Neutrophil (primary cell): ENCODE results near the gene UST.

ENCODE experiments used
- H3K27ac ChIP-seq: fragments of 200-600 bp; sonication (generic); 2 replicates; pipeline ENCODE4 v1.5.1; 2016; ENCODE audit warnings: mild to moderate bottlenecking, moderate library complexity
- H3K27me3 ChIP-seq: fragments of 200-600 bp; sonication (generic); 2 replicates; pipeline ENCODE4 v1.6.0; 2016; ENCODE audit warnings: mild to moderate bottlenecking
- H3K36me3 ChIP-seq: fragments of 200-600 bp; sonication (generic); 2 replicates; pipeline ENCODE4 v1.5.1; 2017
- H3K4me1 ChIP-seq, 2 experiments: fragments of 200-600 bp in 1 of 2; sonication (generic) in 1 of 2; 1 replicate in 1 of 2; 2 replicates in 1 of 2; pipeline versions ENCODE4 v1.5.1 to v1.6.1; 2013 to 2016; ENCODE audit warnings: low read depth in 1 of 2, low read length in 1 of 2, mild to moderate bottlenecking in 1 of 2, moderate library complexity in 1 of 2; ENCODE audit not compliant: control insufficient read depth in 1 of 2, insufficient read depth in 1 of 2
- H3K4me3 ChIP-seq, 2 experiments: fragments of 200-600 bp in 1 of 2; sonication (generic) in 1 of 2; 1 replicate in 1 of 2; 2 replicates in 1 of 2; pipeline ENCODE4 v1.5.1; 2013 to 2016; ENCODE audit warnings: low read depth in 1 of 2, low read length in 1 of 2, mild to moderate bottlenecking in 1 of 2, moderate library complexity in 1 of 2
- H3K9me3 ChIP-seq: fragments of 200-600 bp; sonication (generic); 2 replicates; pipeline ENCODE4 v1.5.1; 2016
- CTCF ChIP-seq: fragments of 200-600 bp; sonication (generic); IDR thresholded peaks from 2 replicates; pipeline ENCODE4 v1.5.1; 2016; ENCODE audit warnings: antibody characterized with exemption

The UST gene

GRCh38 chr6:148981515-148981914 is 234.7 kb downstream of the UST start:
- no peaks in the 10 kb centered on the region for H3K27me3 ChIP-seq
- TF ChIP-seq CTCF: no peak

GRCh38 chr6:148983101-148983761 is 236.4 kb downstream of the UST start:
- Histone ChIP-seq H3K4me3 (no peak overlapping the region), H3K9me3 (no peaks in the 10 kb centered on the region), H3K27me3 (no peaks in the 10 kb centered on the region), H3K36me3 (no peaks in the 10 kb centered on the region), H3K27ac (no peak overlapping the region), H3K4me1 (no peaks in the 10 kb centered on the region)
- TF ChIP-seq CTCF: no peak

More at GRCh38 chr6:148981515-148981914, 234.7 kb downstream of the UST start:
- no peaks in the 10 kb centered on the region for H3K36me3 ChIP-seq
- H3K4me1 ChIP-seq: no peaks in the 10 kb centered on the region
- no peaks in the 10 kb centered on the region for H3K9me3 ChIP-seq
- no peak overlapping the region for H3K4me3 ChIP-seq
- no peak overlapping the region for H3K27ac ChIP-seq

- no peaks in the 10 kb centered on the region for H3K9me3 ChIP-seq
- H3K36me3 ChIP-seq: no peaks in the 10 kb centered on the region
- H3K4me3 ChIP-seq: no peak overlapping the region
- no peaks in the 10 kb centered on the region for H3K4me1 ChIP-seq
- no peak for TF ChIP-seq CTCF
- H3K27ac ChIP-seq: no peak overlapping the region
- H3K27me3 ChIP-seq: no peaks in the 10 kb centered on the region
Measured at GRCh38 chr6:148983966-148984365, 237.1 kb downstream of the UST start.

- no peaks in the 10 kb centered on the region for H3K27me3 ChIP-seq
- no peak for TF ChIP-seq CTCF
Measured at GRCh38 chr6:148984531-148985056, 237.8 kb downstream of the UST start.

GRCh38 chr6:148985499-148985898 is 238.7 kb downstream of the UST start:
- Histone ChIP-seq H3K27me3 (no peaks in the 10 kb centered on the region), H3K4me1 (no peaks in the 10 kb centered on the region), H3K4me3 (no peak overlapping the region), H3K9me3 (no peaks in the 10 kb centered on the region), H3K36me3 (no peaks in the 10 kb centered on the region), H3K27ac (no peak overlapping the region)
- no peak for TF ChIP-seq CTCF

More at GRCh38 chr6:148984531-148985056, 237.8 kb downstream of the UST start:
- Histone ChIP-seq H3K36me3 (no peaks in the 10 kb centered on the region), H3K27ac (no peak overlapping the region), H3K4me1 (no peaks in the 10 kb centered on the region), H3K4me3 (no peak overlapping the region), H3K9me3 (no peaks in the 10 kb centered on the region)
